Esophagus mucosa (tissue), 1 donor: Measurements from ENCODE around the gene CDK11B. TPM values are rescaled to one million over a fixed set of nuclear protein-coding genes. Genes with fewer than 3 reads are reported as not detected.
A peak's percentile ranks its signal among the peaks of the same experiment; 100 is the strongest.
"Not testable (repeated sequence)": the region's sequence is repeated elsewhere in the genome, so short reads cannot be mapped to it uniquely, and the experiment has no call there.

Experiments
- ATAC-seq: fragments of 200-7000 bp; cut with Tn5 transposase; one replicate; pipeline ENCODE4 v1.9.1; 2020
- total RNA-seq: library from RNA; stranded (reverse); gene quantifications from one replicate; pipeline ENCODE4 v1.2.4, GENCODE V29; 2023
- donor health status: DM: yes; HTN: yes; CAD: no.

The CDK11B gene
- total RNA-seq, 1 donor from 2014 or later, result 10.9 TPM

GRCh38 chr1:1597275-1597930 lies 61.4 kb downstream of the CDK11B start:
- peak; percentile 27 for ATAC-seq

GRCh38 chr1:1596493-1597274 lies 62.1 kb downstream of the CDK11B start:
- no peak for ATAC-seq

GRCh38 chr1:1595341-1595740 lies 63.5 kb downstream of the CDK11B start:
- not testable (repeated sequence) for ATAC-seq

GRCh38 chr1:1594602-1595260 lies 64.1 kb downstream of the CDK11B start:
- peak; percentile 44 for ATAC-seq

GRCh38 chr1:1593834-1594601 lies 64.8 kb downstream of the CDK11B start:
- peak; percentile 7 for ATAC-seq

- ATAC-seq, result peak; percentile 41
Observed at GRCh38 chr1:1591452-1591851, 67.4 kb downstream of the CDK11B start.

Other genes with a start within 250 kb of the CDK11B start
- 11.9 TPM for gene ANKRD65, start 237.7 kb downstream of the CDK11B start, total RNA-seq
- gene VWA1, start 223.3 kb downstream of the CDK11B start, total RNA-seq, result 29.4 TPM
- gene ATAD3C, start 209.3 kb downstream of the CDK11B start, total RNA-seq, result 2.1 TPM
- gene ATAD3B, start 187.2 kb downstream of the CDK11B start, total RNA-seq, result 13.7 TPM
- gene ATAD3A, start 146.8 kb downstream of the CDK11B start, total RNA-seq, result 23.2 TPM
- gene TMEM240, start 118.4 kb downstream of the CDK11B start, total RNA-seq, result not detected
- 106 TPM for gene SSU72, start 84.1 kb downstream of the CDK11B start, total RNA-seq
- 5.7 TPM for gene FNDC10, start 58.9 kb downstream of the CDK11B start, total RNA-seq
- 87.5 TPM for gene MIB2, start 43.5 kb downstream of the CDK11B start, total RNA-seq
- 0.92 TPM for gene MMP23B, start 26.8 kb downstream of the CDK11B start, total RNA-seq
- 17.4 TPM for gene SLC35E2B, start 33.8 kb upstream of the CDK11B start, total RNA-seq
- gene CDK11A, start 65.4 kb upstream of the CDK11B start, total RNA-seq, result 15.7 TPM
- gene NADK, start 119.5 kb upstream of the CDK11B start, total RNA-seq, result 31.8 TPM
- gene GNB1, start 232.1 kb upstream of the CDK11B start, total RNA-seq, result 148 TPM